SK-N-MC (cell line): Measurements from ENCODE around the gene SLC1A6.

Experiments used
- EZH2 ChIP-seq: fragments of 200-600 bp; sonication (generic); IDR thresholded peaks from one replicate; pipeline ENCODE4 v1.6.1; 2017; ENCODE audit warnings: antibody characterized with exemption
- FOXP2 ChIP-seq: optimal IDR thresholded peaks from 2 replicates; pipeline ENCODE3; 2011; ENCODE audit warnings: mild to moderate bottlenecking, moderate library complexity; ENCODE audit not compliant: insufficient read depth; ENCODE audit errors: extremely low read length, control extremely low read depth
- POLR2AphosphoS5 ChIP-seq: IDR thresholded peaks from 2 replicates; pipeline ENCODE4 v1.6.1; 2012; ENCODE audit warnings: mild to moderate bottlenecking, low read depth, low read length, borderline replicate concordance

DNA sequence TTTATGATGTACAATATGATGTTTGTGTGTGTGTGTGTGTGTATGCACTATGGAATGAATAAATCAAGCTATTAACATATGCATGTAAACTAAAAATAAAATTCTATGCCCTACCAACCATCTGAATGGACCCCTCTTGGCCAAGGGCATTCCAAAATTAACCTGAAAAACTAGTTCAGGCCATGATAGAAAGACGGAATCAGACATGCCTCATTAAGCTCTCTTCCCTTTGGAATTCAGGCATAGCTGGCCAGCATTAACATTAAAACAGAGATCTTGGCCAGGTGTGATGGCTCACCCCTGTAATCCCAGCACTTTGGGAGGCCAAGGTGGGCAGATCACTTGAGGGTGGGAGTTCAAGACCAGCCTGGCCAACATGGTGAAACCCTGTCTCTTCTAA, 18.3 kb upstream of the SLC1A6 start:
- TF ChIP-seq EZH2 (no peak), POLR2AphosphoS5 (no peak), FOXP2 (no peak)
